Neuronal stem cell (in vitro differentiated cells): ENCODE measurements around the gene NECTIN4.

ENCODE experiments used
- DNase-seq: peaks from one replicate; pipeline ENCODE4 v3.0.0-alpha.2; 2013; ENCODE audit warnings: low spot score
- H2AFZ ChIP-seq: one replicate; pipeline ENCODE4 v1.6.1; 2013; ENCODE audit warnings: mild to moderate bottlenecking, low read length, inconsistent platforms
- H2AK5ac ChIP-seq: 2 replicates; pipeline ENCODE4 v1.6.1; 2013; ENCODE audit warnings: low read depth, mild to moderate bottlenecking, inconsistent platforms, low read length, moderate library complexity, mixed read lengths
- H2BK120ac ChIP-seq: 2 replicates; pipeline ENCODE4 v1.6.1; 2013; ENCODE audit warnings: low read depth, mild to moderate bottlenecking, inconsistent platforms, low read length, moderate library complexity, mixed read lengths
- H2BK12ac ChIP-seq: one replicate; pipeline ENCODE4 v1.6.1; 2013; ENCODE audit warnings: low read length, inconsistent platforms
- H2BK15ac ChIP-seq: 2 replicates; pipeline ENCODE4 v1.6.1; 2013; ENCODE audit warnings: mild to moderate bottlenecking, low read length, inconsistent platforms, mixed read lengths
- H2BK5ac ChIP-seq: one replicate; pipeline ENCODE4 v1.6.1; 2013; ENCODE audit warnings: inconsistent platforms, mild to moderate bottlenecking, low read length, moderate library complexity
- H3K14ac ChIP-seq: one replicate; pipeline ENCODE4 v1.6.1; 2013; ENCODE audit warnings: low read length, inconsistent platforms
- H3K18ac ChIP-seq: 2 replicates; pipeline ENCODE4 v1.6.1; 2013; ENCODE audit warnings: low read length, inconsistent platforms
- H3K23ac ChIP-seq: 2 replicates; pipeline ENCODE4 v1.6.1; 2013; ENCODE audit warnings: low read depth, mild to moderate bottlenecking, mixed read lengths, low read length, inconsistent platforms; ENCODE audit not compliant: poor library complexity
- H3K27ac ChIP-seq: replicated peaks from 3 replicates; pipeline ENCODE4 v1.5.1; 2013; ENCODE audit warnings: low read length, inconsistent platforms
- H3K27me3 ChIP-seq, 3 experiments: 2 replicates each; pipeline ENCODE4 v1.6.1; 2013; ENCODE audit warnings: low read length in 3 of 3, mild to moderate bottlenecking in 2 of 3, inconsistent platforms in 1 of 3, low read depth in 1 of 3, mixed read lengths in 1 of 3, moderate library complexity in 1 of 3; ENCODE audit not compliant: control insufficient read depth in 3 of 3, insufficient read depth in 3 of 3
- H3K36me3 ChIP-seq, 2 donors: replicated peaks in 1 of 2; 2 replicates each; pipeline ENCODE4 v1.6.1; 2013; ENCODE audit warnings: low read length in 2 of 2; ENCODE audit not compliant: control insufficient read depth in 2 of 2, insufficient read depth in 2 of 2
- H3K4ac ChIP-seq: 2 replicates; pipeline ENCODE4 v1.6.1; 2013; ENCODE audit warnings: inconsistent platforms, mild to moderate bottlenecking, low read length, moderate library complexity
- H3K4me1 ChIP-seq, 2 donors: 1 replicate in 1 of 2; 2 replicates in 1 of 2; pipeline ENCODE4 v1.6.1; 2013; ENCODE audit warnings: low read length in 2 of 2, low read depth in 1 of 2; ENCODE audit not compliant: control insufficient read depth in 2 of 2, insufficient read depth in 1 of 2
- H3K4me2 ChIP-seq: one replicate; pipeline ENCODE4 v1.6.1; 2013; ENCODE audit warnings: mild to moderate bottlenecking, low read length, inconsistent platforms; ENCODE audit not compliant: insufficient read depth, poor library complexity, severe bottlenecking
- H3K4me3 ChIP-seq, 2 donors: 2 replicates each; pipeline ENCODE4 v1.5.1; 2013; ENCODE audit warnings: low read length in 2 of 2, mild to moderate bottlenecking in 2 of 2, inconsistent platforms in 1 of 2, moderate library complexity in 1 of 2
- H3K79me1 ChIP-seq: one replicate; pipeline ENCODE4 v1.6.1; 2013; ENCODE audit warnings: low read depth, mild to moderate bottlenecking, inconsistent platforms, low read length, moderate library complexity
- H3K9ac ChIP-seq: one replicate; pipeline ENCODE4 v1.6.1; 2013; ENCODE audit warnings: mild to moderate bottlenecking, low read depth, low read length, inconsistent platforms; ENCODE audit not compliant: poor library complexity
- H3K9me3 ChIP-seq, 2 donors: replicated peaks in 1 of 2; 2 replicates each; pipeline versions ENCODE3 to v1.6.1; 2013; ENCODE audit warnings: low read length in 2 of 2, mild to moderate bottlenecking in 2 of 2, inconsistent platforms in 1 of 2, low read depth in 1 of 2, mixed read lengths in 1 of 2, moderate library complexity in 1 of 2; ENCODE audit not compliant: control insufficient read depth in 2 of 2, insufficient read depth in 1 of 2
- H4K8ac ChIP-seq: one replicate; pipeline ENCODE4 v1.6.1; 2013; ENCODE audit warnings: low read depth, mild to moderate bottlenecking, inconsistent platforms, low read length, moderate library complexity
- H4K91ac ChIP-seq: one replicate; pipeline ENCODE4 v1.6.1; 2013; ENCODE audit warnings: low read length, low read depth, mild to moderate bottlenecking, inconsistent platforms; ENCODE audit not compliant: poor library complexity
- WGBS, 2 donors: extraction: QIAGEN DNeasy Blood & Tissue Kit; methylation state at CpG; one replicate each; pipeline ENCODE4 v1.1.7; 2013; ENCODE audit warnings: missing lambda C conversion rate in 2 of 2, mixed read lengths in 1 of 2; ENCODE audit not compliant: insufficient read length in 2 of 2, insufficient replicate concordance in 1 of 2; ENCODE audit errors: extremely low coverage in 2 of 2; 5-methylcytosine and 5-hydroxymethylcytosine counted together

The NECTIN4 gene

GRCh38 chr1:161073474-161074121, 15.8 kb downstream of the NECTIN4 start:
- no peak for DNase-seq
- Histone ChIP-seq H3K27ac (no peak overlapping the region), H3K23ac (no peak overlapping the region), H3K4me1 (peaks cover 4 to 22% of the 10 kb centered on the region in 2 donors), H2BK15ac (peak overlapping the region; percentile 1), H2AFZ (peak overlapping the region; percentile 70), H3K18ac (peak overlapping the region; percentile 80), H3K79me1 (no peaks in the 10 kb centered on the region), H3K4me3 (no peak overlapping the region), H3K4ac (no peak overlapping the region), H2BK12ac (peak overlapping the region; percentile 73), H3K4me2 (no peak overlapping the region), H2BK120ac (no peak overlapping the region), H2BK5ac (no peak overlapping the region), H4K8ac (no peak overlapping the region), H4K91ac (no peak overlapping the region), H3K9me3 (peaks cover 0 to 5% of the 10 kb centered on the region in 2 donors), H3K14ac (no peak overlapping the region), H2AK5ac (peak overlapping the region; percentile 0), H3K27me3 (peaks cover 0 to 12% (median 0%) of the 10 kb centered on the region in 3 experiments), H3K9ac (no peak overlapping the region), H3K36me3 (no peaks in the 10 kb centered on the region)
- no CpG with 5 or more reads among the region's 7 CpGs for WGBS, 2 donors

GRCh38 chr1:161072751-161073449, 16.5 kb downstream of the NECTIN4 start:
- no peaks in the 10 kb centered on the region for H3K36me3 ChIP-seq

GRCh38 chr1:161071886-161072371, 17.4 kb downstream of the NECTIN4 start:
- Histone ChIP-seq H3K4me2 (no peak overlapping the region), H3K9me3 (peaks cover 0 to 5% of the 10 kb centered on the region in 2 donors), H3K18ac (no peak overlapping the region), H4K91ac (no peak overlapping the region), H2AK5ac (no peak overlapping the region), H3K36me3 (no peaks in the 10 kb centered on the region), H2BK120ac (no peak overlapping the region), H3K23ac (no peak overlapping the region), H2BK5ac (no peak overlapping the region), H3K79me1 (no peaks in the 10 kb centered on the region), H3K27me3 (peaks cover 0 to 20% (median 0%) of the 10 kb centered on the region in 3 experiments), H3K9ac (no peak overlapping the region), H3K14ac (no peak overlapping the region), H4K8ac (no peak overlapping the region), H3K4me1 (peaks cover 4 to 18% of the 10 kb centered on the region in 2 donors), H2BK12ac (no peak overlapping the region), H2BK15ac (no peak overlapping the region), H3K27ac (no peak overlapping the region), H3K4me3 (peak overlapping the region in 1 of 2 donors; percentile 31), H2AFZ (peak overlapping the region; percentile 18), H3K4ac (no peak overlapping the region)
- WGBS, 2 donors: no CpG with 5 or more reads among the region's 9 CpGs
- DNase-seq: no peak

More at GRCh38 chr1:161072751-161073449, 16.5 kb downstream of the NECTIN4 start:
- peak overlapping the region; percentile 16 for H2BK12ac ChIP-seq
- peak overlapping the region; percentile 59 for H3K18ac ChIP-seq
- H2BK15ac ChIP-seq: peak overlapping the region; percentile 4
- DNase-seq: no peak
- peak overlapping the region; percentile 38 for H3K14ac ChIP-seq
- no peak overlapping the region for H3K4me2 ChIP-seq
- no peak overlapping the region for H4K91ac ChIP-seq
- peak overlapping the region; percentile 82 for H4K8ac ChIP-seq
- H3K23ac ChIP-seq: peak overlapping the region; percentile 43
- H3K79me1 ChIP-seq: no peaks in the 10 kb centered on the region
- no peak overlapping the region for H2BK120ac ChIP-seq
- H3K4me3 ChIP-seq: no peak overlapping the region
- H3K4ac ChIP-seq: peak overlapping the region; percentile 60
- no CpG with 5 or more reads among the region's 19 CpGs for WGBS, 2 donors
- peaks cover 0 to 5% of the 10 kb centered on the region in 2 donors for H3K9me3 ChIP-seq
- H2BK5ac ChIP-seq: peak overlapping the region; percentile 19
- peak overlapping the region; percentile 70 for H2AFZ ChIP-seq
- H2AK5ac ChIP-seq: peak overlapping the region; percentile 0
- peaks cover 0 to 18% (median 0%) of the 10 kb centered on the region in 3 experiments for H3K27me3 ChIP-seq
- peaks cover 4 to 22% of the 10 kb centered on the region in 2 donors for H3K4me1 ChIP-seq
- H3K9ac ChIP-seq: no peak overlapping the region
- H3K27ac ChIP-seq: no peak overlapping the region

GRCh38 chr1:161070761-161071160, 18.6 kb downstream of the NECTIN4 start:
- Histone ChIP-seq H2BK15ac (no peak overlapping the region), H3K18ac (no peak overlapping the region), H3K4me1 (peaks cover 4 to 18% of the 10 kb centered on the region in 2 donors), H3K27ac (no peak overlapping the region), H2AK5ac (no peak overlapping the region), H4K8ac (no peak overlapping the region), H3K23ac (no peak overlapping the region), H3K27me3 (peaks cover 0 to 20% (median 0%) of the 10 kb centered on the region in 3 experiments), H3K79me1 (no peaks in the 10 kb centered on the region), H2BK5ac (no peak overlapping the region), H3K4me2 (no peak overlapping the region), H3K14ac (no peak overlapping the region), H2BK120ac (no peak overlapping the region), H3K4ac (no peak overlapping the region), H3K9ac (no peak overlapping the region), H3K36me3 (no peaks in the 10 kb centered on the region), H3K4me3 (no peak overlapping the region), H2BK12ac (no peak overlapping the region), H4K91ac (no peak overlapping the region), H2AFZ (no peak overlapping the region), H3K9me3 (peaks cover 0 to 5% of the 10 kb centered on the region in 2 donors)
- DNase-seq: no peak
- WGBS, 2 donors: no CpG with 5 or more reads among the region's 4 CpGs
